Endothelial cell (in vitro differentiated cells): Measurements from ENCODE around the gene CFL1. TPM values are rescaled to one million over a fixed set of nuclear protein-coding genes. Genes with fewer than 3 reads are reported as not detected.

Experiments used
- DNase-seq: peaks from one replicate; pipeline ENCODE4 v3.0.0; 2021; ENCODE audit warnings: low spot score
- H3K27ac Mint-ChIP-seq: one replicate; pipeline ENCODE4 v1.8.0; 2021; ENCODE audit warnings: mixed read lengths, inconsistent platforms; ENCODE audit not compliant: unreplicated experiment
- H3K27me3 Mint-ChIP-seq: one replicate; pipeline ENCODE4 v1.8.0; 2021; ENCODE audit warnings: mild to moderate bottlenecking, moderate library complexity, mixed read lengths, inconsistent platforms; ENCODE audit not compliant: unreplicated experiment
- H3K36me3 Mint-ChIP-seq: one replicate; pipeline ENCODE4 v1.8.0; 2021; ENCODE audit warnings: mild to moderate bottlenecking, low read depth, mixed read lengths, inconsistent platforms; ENCODE audit not compliant: unreplicated experiment
- H3K4me1 Mint-ChIP-seq: one replicate; pipeline ENCODE4 v1.8.0; 2021; ENCODE audit warnings: mild to moderate bottlenecking, mixed read lengths, inconsistent platforms; ENCODE audit not compliant: unreplicated experiment
- H3K4me3 Mint-ChIP-seq: one replicate; pipeline ENCODE4 v1.8.0; 2021; ENCODE audit warnings: mild to moderate bottlenecking, mixed read lengths, inconsistent platforms; ENCODE audit not compliant: unreplicated experiment
- H3K9me3 Mint-ChIP-seq: one replicate; pipeline ENCODE4 v1.8.0; 2021; ENCODE audit warnings: mixed read lengths, inconsistent platforms; ENCODE audit not compliant: unreplicated experiment
- total RNA-seq: library from RNA; stranded (reverse); fragmentation: NEBNext Ultra II Directional; extraction: Animal tissue kit (Norgen Biotek cat#: 25700); gene quantifications from one replicate; pipeline ENCODE4 v1.2.1, GENCODE V29; 2021; ENCODE audit not compliant: unreplicated experiment
- TF ChIP-seq, protein P1 (sequence below): fragments of 200-600 bp; sonication (generic); IDR thresholded peaks from one replicate; pipeline ENCODE4 v1.5.0; 2021; ENCODE audit warnings: antibody characterized with exemption; ENCODE audit not compliant: unreplicated experiment

CFL1 gene
- total RNA-seq, 1 donor from 2014 or later, result 1,740 TPM

DNA sequence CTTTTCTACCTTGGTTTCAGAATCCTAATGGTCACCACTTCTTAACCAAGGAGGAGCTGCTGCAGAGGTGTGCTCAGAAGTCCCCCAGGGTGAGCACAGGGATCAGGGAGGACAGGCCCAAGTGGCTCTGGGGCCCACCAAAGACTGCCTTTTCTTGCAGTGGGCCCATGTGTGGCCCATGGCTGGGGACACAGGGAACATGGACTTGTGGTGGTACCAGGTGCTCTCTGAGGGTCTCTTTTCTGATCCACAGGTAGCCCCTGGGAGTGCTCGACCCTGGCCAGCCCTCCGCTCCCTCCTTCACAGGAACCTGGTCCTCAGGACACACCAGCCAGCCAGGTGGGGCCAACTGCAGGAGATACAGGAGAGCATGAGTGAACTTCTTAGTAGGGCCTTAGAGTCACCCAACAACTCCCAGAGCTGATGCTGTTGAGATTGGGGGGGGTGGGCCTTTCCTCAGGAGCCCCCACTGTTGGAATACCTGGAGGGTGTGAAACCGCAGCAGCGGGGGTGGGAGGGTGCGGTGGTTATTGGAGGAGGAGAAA, 4.3 kb upstream of the CFL1 start:
- TF ChIP-seq, protein P1, sequence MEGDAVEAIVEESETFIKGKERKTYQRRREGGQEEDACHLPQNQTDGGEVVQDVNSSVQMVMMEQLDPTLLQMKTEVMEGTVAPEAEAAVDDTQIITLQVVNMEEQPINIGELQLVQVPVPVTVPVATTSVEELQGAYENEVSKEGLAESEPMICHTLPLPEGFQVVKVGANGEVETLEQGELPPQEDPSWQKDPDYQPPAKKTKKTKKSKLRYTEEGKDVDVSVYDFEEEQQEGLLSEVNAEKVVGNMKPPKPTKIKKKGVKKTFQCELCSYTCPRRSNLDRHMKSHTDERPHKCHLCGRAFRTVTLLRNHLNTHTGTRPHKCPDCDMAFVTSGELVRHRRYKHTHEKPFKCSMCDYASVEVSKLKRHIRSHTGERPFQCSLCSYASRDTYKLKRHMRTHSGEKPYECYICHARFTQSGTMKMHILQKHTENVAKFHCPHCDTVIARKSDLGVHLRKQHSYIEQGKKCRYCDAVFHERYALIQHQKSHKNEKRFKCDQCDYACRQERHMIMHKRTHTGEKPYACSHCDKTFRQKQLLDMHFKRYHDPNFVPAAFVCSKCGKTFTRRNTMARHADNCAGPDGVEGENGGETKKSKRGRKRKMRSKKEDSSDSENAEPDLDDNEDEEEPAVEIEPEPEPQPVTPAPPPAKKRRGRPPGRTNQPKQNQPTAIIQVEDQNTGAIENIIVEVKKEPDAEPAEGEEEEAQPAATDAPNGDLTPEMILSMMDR, result no peak
- Mint-ChIP-seq H3K4me1 (peaks cover 28% of the 10 kb centered on the region), H3K36me3 (peaks cover 22% of the 10 kb centered on the region), H3K9me3 (no peaks in the 10 kb centered on the region), H3K27ac (peak overlapping the region; percentile 53), H3K4me3 (peak overlapping the region; percentile 81), H3K27me3 (peaks cover 20% of the 10 kb centered on the region)
- peak; percentile 3 for DNase-seq

DNA sequence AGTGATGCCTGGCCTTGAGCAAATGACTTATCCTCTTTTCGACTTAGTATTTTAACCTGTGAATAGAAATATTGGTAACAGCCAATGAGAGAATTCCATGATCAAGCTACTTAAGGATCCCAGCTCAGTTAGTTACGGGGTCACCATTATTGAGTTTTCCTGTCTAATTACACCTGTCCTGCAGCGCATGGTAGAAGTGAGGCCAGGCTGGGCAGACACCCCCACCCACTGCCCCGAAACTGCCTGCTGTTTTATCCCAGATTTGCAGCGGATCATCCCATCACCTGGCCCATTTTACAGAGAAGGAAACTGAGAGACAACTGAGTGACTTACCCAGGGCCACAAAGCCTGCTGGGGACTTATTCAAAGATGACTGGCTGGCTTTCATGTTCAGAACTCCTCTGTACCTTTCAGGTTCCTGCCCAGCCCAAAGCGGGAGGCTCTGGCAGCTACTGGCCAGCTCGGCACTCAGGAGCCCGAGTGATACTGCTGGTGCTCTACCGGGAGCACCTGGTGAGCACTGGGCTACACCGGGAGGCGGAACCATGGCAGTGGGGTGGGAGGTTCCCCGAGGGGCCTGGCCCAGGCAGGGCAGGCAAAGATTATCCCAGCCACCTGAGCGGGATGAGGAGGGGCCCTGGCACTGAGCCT, 3.7 kb upstream of the CFL1 start:
- Mint-ChIP-seq H3K27me3 (peaks cover 23% of the 10 kb centered on the region), H3K9me3 (no peaks in the 10 kb centered on the region), H3K27ac (peak overlapping the region; percentile 94), H3K36me3 (peaks cover 25% of the 10 kb centered on the region), H3K4me3 (peak overlapping the region; percentile 96), H3K4me1 (peaks cover 29% of the 10 kb centered on the region)
- TF ChIP-seq, protein P1, result no peak
- peak; percentile 3 for DNase-seq

DNA sequence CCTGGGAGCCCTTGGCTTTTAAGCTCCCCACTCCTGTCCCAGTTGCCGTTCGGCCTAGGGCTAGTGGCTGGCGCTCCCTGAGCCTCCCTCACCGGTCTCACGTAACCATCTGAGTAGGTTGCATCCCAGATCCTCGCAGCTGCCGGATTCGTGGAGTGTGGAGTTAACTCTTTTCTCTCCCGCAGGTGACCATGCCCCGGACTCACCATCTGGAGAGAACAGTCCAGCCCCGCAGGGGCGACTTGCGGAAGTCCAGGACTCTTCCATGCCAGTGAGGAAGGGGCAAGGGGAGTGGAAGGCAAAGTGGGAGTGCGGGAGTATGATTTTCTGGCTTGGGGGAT, 3.2 kb upstream of the CFL1 start:
- Mint-ChIP-seq H3K27ac (peak overlapping the region; percentile 94), H3K9me3 (no peaks in the 10 kb centered on the region), H3K27me3 (peaks cover 28% of the 10 kb centered on the region), H3K36me3 (peaks cover 30% of the 10 kb centered on the region), H3K4me3 (peak overlapping the region; percentile 96), H3K4me1 (peaks cover 34% of the 10 kb centered on the region)
- TF ChIP-seq, protein P1, result no peak
- DNase-seq, result no peak

DNA sequence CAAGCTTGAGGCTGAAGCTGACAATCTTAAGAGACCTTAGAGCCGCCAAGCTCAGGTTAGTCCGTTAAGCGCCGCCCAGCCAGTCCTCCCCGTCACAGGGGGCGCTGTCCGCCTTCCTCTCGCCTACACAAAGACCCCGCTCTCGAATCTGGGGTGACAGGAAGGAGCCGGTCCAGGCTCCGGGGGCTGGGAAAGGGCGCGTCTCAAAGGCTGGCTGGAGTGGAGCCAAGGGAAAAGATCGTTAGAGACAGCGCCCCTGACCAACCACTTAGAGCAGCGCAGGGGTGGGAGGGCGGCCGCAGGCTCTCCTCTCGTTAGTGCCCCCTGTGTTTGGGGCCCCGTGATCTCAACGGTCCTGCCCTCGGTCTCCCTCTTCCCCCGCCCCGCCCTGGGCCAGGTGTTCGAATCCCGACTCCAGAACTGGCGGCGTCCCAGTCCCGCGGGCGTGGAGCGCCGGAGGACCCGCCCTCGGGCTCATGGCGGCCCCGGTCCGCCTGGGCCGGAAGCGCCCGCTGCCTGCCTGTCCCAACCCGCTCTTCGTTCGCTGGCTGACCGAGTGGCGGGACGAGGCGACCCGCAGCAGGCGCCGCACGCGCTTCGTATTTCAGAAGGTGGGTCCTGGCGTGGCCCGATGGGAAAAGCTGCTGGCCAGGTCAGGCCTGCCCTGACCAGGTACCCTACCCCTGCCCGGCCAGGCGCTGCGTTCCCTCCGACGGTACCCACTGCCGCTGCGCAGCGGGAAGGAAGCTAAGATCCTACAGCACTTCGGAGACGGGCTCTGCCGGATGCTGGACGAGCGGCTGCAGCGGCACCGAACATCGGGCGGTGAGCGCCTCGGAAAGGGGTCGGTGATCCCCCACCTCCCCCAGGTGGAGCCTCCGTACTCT, 2.5 kb upstream of the CFL1 start, which contains the start of gene MUS81:
Gene MUS81 (plus strand): TSS at position 156 of the 887 bp plus-strand sequence. CDS start 321 bp downstream, at position 477.
- Mint-ChIP-seq H3K4me1 (peaks cover 40% of the 10 kb centered on the region), H3K36me3 (peaks cover 36% of the 10 kb centered on the region), H3K4me3 (peak within 1 kb of the TSS; percentile 96), H3K27me3 (peaks cover 31% of the 10 kb centered on the region), H3K9me3 (no peaks in the 10 kb centered on the region), H3K27ac (peak within 1 kb of the TSS; percentile 99)
- peak; percentile 97 for DNase-seq
- TF ChIP-seq, protein P1, result peak; percentile 85
